Heart right ventricle (tissue), 16 donors: ENCODE measurements around the gene PTPN22. TPM values are rescaled to one million over a fixed set of nuclear protein-coding genes. Genes with fewer than 3 reads are reported as not detected.
"Not testable (repeated sequence)": the region's sequence is repeated elsewhere in the genome, so short reads cannot be mapped to it uniquely, and the experiment has no call there.

Experiments
- ATAC-seq, 8 donors: fragments of 200-7000 bp; cut with Tn5 transposase; one replicate each; pipeline ENCODE4 v1.9.1; 2020; ENCODE audit warnings: mild to moderate bottlenecking in 8 of 8, moderate library complexity in 8 of 8, moderate number of reproducible peaks in 1 of 8
- DNase-seq, 2 donors: peaks; one replicate each; pipeline ENCODE4 v3.0.0-alpha.2; 2020
- H3K27ac ChIP-seq, 10 donors: fragments of 200-600 bp; sonication (generic) in 2 of 10; one replicate each; pipeline versions ENCODE4 v1.5.0 to v1.8.0; 2020 to 2022; ENCODE audit warnings: mild to moderate bottlenecking in 3 of 10
- H3K27me3 ChIP-seq, 7 donors: fragments of 200-600 bp; one replicate each; pipeline ENCODE4 v1.8.0; 2021 to 2022; ENCODE audit warnings: mild to moderate bottlenecking in 2 of 7
- H3K36me3 ChIP-seq, 9 donors: fragments of 200-600 bp; sonication (generic) in 1 of 9; one replicate each; pipeline versions ENCODE4 v1.5.0 to v1.8.0; 2020 to 2022; ENCODE audit warnings: mild to moderate bottlenecking in 2 of 9
- H3K4me1 ChIP-seq, 9 donors: fragments of 200-600 bp; sonication (generic) in 1 of 9; one replicate each; pipeline versions ENCODE4 v1.5.0 to v1.8.0; 2020 to 2022; ENCODE audit warnings: mild to moderate bottlenecking in 4 of 9
- H3K4me3 ChIP-seq, 10 donors: fragments of 200-600 bp; sonication (generic) in 2 of 10; one replicate each; pipeline versions ENCODE4 v1.5.0 to v1.8.0; 2020 to 2022; ENCODE audit warnings: mild to moderate bottlenecking in 7 of 10, moderate library complexity in 2 of 10
- H3K9me3 ChIP-seq, 11 donors: fragments of 200-600 bp in 10 of 11; sonication (generic) in 2 of 11; one replicate each; pipeline versions ENCODE4 v1.5.0 to v1.8.0; 2013 to 2022; ENCODE audit warnings: mild to moderate bottlenecking in 2 of 11, control low read depth in 1 of 11, moderate library complexity in 1 of 11
- CTCF ChIP-seq, 9 donors: fragments of 200-600 bp; sonication (generic) in 2 of 9; IDR thresholded peaks; one replicate each; pipeline versions ENCODE4 v1.5.0 to v1.8.0; 2021 to 2022; ENCODE audit warnings: antibody characterized with exemption in 9 of 9, mild to moderate bottlenecking in 5 of 9, moderate library complexity in 1 of 9
- WGBS, 2 donors: extraction: QIAGEN DNeasy Blood & Tissue Kit; methylation state at CpG; one replicate each; pipeline ENCODE4 v1.1.7; 2013; ENCODE audit warnings: inconsistent platforms in 1 of 2; 5-methylcytosine and 5-hydroxymethylcytosine counted together
- intact Hi-C, 10 donors: fragments of 100-400 bp; cut with DNase I; formaldehyde crosslinking; loops; one replicate each; pipeline versions ENCODE4 v1.11.1 to v1.14.2; 2022
- polyA plus RNA-seq, 2 donors: library from polyadenylated mRNA; stranded (reverse); fragments of 200-250 nt; gene quantifications; one replicate each; pipeline ENCODE4 v1.2.3, GENCODE V29; 2013
- total RNA-seq, 10 donors: library from RNA; stranded (reverse); fragmentation: NEBNext Ultra II Directional in 3 of 10; extraction: Animal tissue kit (Norgen Biotek cat#: 25700) in 3 of 10; gene quantifications; one replicate each; pipeline versions ENCODE4 v1.2.1 to v1.2.4, GENCODE V29; 2021 to 2023
- donor health status: Arrhythmogenic right ventricular cardiomyopathy.
- donor health status: ischemic (EF 13 %, LVEDD 7.1; RV severe dilation, severe dysfunction).
- donor health status: healthy with polysubstance abuse.
- donor health status: DM: no; HTN: yes; CAD: no.
- donor health status: DM: no; HTN: no; CAD: no.
- donor health status: ischemic (EF 25% LVEDD 6.9; RV normal size, moderate dysfunction).
- donor health status: ischemic (EF 25% LVEDD 5.7; RV mildly dilated, moderate dysfunction).
- donor health status: healthy.
- donor health status: DM: yes; HTN: yes; CAD: no.
- donor health status: Ischemic cardiomyopathy.
- donor health status: ischemic (EF 35%, LVEDD 5.7; RV mildly dilated, moderate dysfunction).
- donor health status: nonischemic (EF 11% LVEDD 7.7; RV severe dilation, severe dysfunction).
- donor health status: DM: yes; HTN: yes; CAD: no.
- donor health status: PGD.
- donor health status: ischemic (EF 29% LVEDD 5.4; RV normal size, mild dysfunction).
- donor health status: nonischemic (EF 23%, LVEDD 6.1; RV moderate dilation, normal function).

The PTPN22 gene
- total and polyA plus RNA-seq, 12 donors = 0.13 to 3.3 (median 0.54) TPM

GRCh38 chr1:113856401-113856790, 15.1 kb downstream of the PTPN22 start:
- no peak for DNase-seq
- Histone ChIP-seq H3K4me1 (peaks cover 0 to 44% (median 0%) of the 10 kb centered on the region in 9 donors), H3K36me3 (peaks cover 0 to 7% (median 0%) of the 10 kb centered on the region in 9 donors), H3K4me3 (no peak overlapping the region), H3K27ac (no peak overlapping the region), H3K27me3 (no peaks in the 10 kb centered on the region), H3K9me3 (no peaks in the 10 kb centered on the region)
- 89% methylated on average over 2 of the region's 2 CpGs for WGBS, 2 donors
- no peak for TF ChIP-seq CTCF (IDR thresholded peaks at IDR 0.05)
- no peak for ATAC-seq
- intact Hi-C loops = no loop called here

- H3K4me1 ChIP-seq = peaks cover 0 to 38% (median 0%) of the 10 kb centered on the region in 9 donors
- H3K4me3 ChIP-seq = no peak overlapping the region
- H3K9me3 ChIP-seq = no peaks in the 10 kb centered on the region
- ATAC-seq (no peak), DNase-seq (no peak)
- no peak overlapping the region for H3K27ac ChIP-seq
- no peaks in the 10 kb centered on the region for H3K27me3 ChIP-seq
- H3K36me3 ChIP-seq = peaks cover 0 to 7% (median 0%) of the 10 kb centered on the region in 9 donors
- intact Hi-C loops = no loop called here
- WGBS, 2 donors = 93 to 97% methylated on average over 4 of the region's 4 CpGs
- no peak for TF ChIP-seq CTCF (IDR thresholded peaks at IDR 0.05)
Measured at GRCh38 chr1:113855630-113856400, 15.7 kb downstream of the PTPN22 start.

- H3K27me3 ChIP-seq = no peaks in the 10 kb centered on the region
- WGBS, 2 donors = 39 to 43% methylated on average over 1 of the region's 1 CpG
- TF ChIP-seq CTCF (IDR thresholded peaks at IDR 0.05) = no peak
- H3K4me1 ChIP-seq = peaks cover 0 to 22% (median 0%) of the 10 kb centered on the region in 9 donors
- H3K36me3 ChIP-seq = peaks cover 0 to 7% (median 0%) of the 10 kb centered on the region in 9 donors
- ATAC-seq = no peak
- DNase-seq = no peak
- H3K27ac ChIP-seq = no peak overlapping the region
- H3K4me3 ChIP-seq = no peak overlapping the region
- H3K9me3 ChIP-seq = no peaks in the 10 kb centered on the region
- intact Hi-C loops = no loop called here
Measured at GRCh38 chr1:113854234-113854633, 17.3 kb downstream of the PTPN22 start.

GRCh38 chr1:113852694-113853093, 18.8 kb downstream of the PTPN22 start:
- intact Hi-C loops, H3K9me3 ChIP-seq, H3K4me1 ChIP-seq, H3K27me3 ChIP-seq, DNase-seq, H3K4me3 ChIP-seq, H3K27ac ChIP-seq, ATAC-seq: not testable (repeated sequence)
- peaks cover 0 to 12% (median 0%) of the 10 kb centered on the region in 9 donors for H3K36me3 ChIP-seq
- WGBS, 2 donors = 94 to 97% methylated on average over 6 of the region's 6 CpGs
